Measurements from ENCODE around the gene PRKCZ. TPM values are rescaled to one million over a fixed set of nuclear protein-coding genes. Genes with fewer than 3 reads are reported as not detected.
A peak's percentile ranks its signal among the peaks of the same experiment; 100 is the strongest.

PRKCZ gene
- total RNA-seq, 1 donor from 2014 or later = 55.5 TPM

DNA sequence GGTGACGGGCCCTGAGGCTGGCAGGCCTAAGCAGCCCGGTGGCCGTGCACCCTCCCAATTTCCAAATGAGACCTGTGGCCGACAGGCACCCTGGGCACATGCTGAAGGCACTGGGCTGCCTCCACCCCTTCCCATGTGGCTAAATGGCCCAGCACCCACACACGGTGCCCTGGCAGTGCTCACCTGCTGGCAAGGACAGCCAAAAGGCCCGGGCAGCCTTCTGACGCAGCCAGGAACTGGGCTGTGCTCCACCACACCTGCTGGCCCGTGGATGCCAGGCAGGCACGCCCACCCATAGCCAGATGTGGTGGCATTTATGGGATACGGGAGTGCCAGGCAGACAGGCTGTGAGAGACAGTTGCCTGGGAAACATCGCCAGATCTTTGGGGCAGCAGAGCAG is 148.4 kb downstream of the PRKCZ start:
- Mint-ChIP-seq H3K36me3 (no peaks in the 10 kb centered on the region), H3K9me3 (no peaks in the 10 kb centered on the region), H3K27ac (no peak overlapping the region), H3K27me3 (ENCODE audit: low read depth) (no peaks in the 10 kb centered on the region), H3K4me1 (peaks cover 9% of the 10 kb centered on the region), H3K4me3 (no peak overlapping the region)
- TF ChIP-seq, protein P1, sequence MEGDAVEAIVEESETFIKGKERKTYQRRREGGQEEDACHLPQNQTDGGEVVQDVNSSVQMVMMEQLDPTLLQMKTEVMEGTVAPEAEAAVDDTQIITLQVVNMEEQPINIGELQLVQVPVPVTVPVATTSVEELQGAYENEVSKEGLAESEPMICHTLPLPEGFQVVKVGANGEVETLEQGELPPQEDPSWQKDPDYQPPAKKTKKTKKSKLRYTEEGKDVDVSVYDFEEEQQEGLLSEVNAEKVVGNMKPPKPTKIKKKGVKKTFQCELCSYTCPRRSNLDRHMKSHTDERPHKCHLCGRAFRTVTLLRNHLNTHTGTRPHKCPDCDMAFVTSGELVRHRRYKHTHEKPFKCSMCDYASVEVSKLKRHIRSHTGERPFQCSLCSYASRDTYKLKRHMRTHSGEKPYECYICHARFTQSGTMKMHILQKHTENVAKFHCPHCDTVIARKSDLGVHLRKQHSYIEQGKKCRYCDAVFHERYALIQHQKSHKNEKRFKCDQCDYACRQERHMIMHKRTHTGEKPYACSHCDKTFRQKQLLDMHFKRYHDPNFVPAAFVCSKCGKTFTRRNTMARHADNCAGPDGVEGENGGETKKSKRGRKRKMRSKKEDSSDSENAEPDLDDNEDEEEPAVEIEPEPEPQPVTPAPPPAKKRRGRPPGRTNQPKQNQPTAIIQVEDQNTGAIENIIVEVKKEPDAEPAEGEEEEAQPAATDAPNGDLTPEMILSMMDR (IDR thresholded peaks at IDR 0.05; ENCODE audit: unreplicated experiment) = no peak
- DNase-seq (ENCODE audit: low spot score in 2 of 2, unreplicated experiment in 2 of 2) = no peak

DNA sequence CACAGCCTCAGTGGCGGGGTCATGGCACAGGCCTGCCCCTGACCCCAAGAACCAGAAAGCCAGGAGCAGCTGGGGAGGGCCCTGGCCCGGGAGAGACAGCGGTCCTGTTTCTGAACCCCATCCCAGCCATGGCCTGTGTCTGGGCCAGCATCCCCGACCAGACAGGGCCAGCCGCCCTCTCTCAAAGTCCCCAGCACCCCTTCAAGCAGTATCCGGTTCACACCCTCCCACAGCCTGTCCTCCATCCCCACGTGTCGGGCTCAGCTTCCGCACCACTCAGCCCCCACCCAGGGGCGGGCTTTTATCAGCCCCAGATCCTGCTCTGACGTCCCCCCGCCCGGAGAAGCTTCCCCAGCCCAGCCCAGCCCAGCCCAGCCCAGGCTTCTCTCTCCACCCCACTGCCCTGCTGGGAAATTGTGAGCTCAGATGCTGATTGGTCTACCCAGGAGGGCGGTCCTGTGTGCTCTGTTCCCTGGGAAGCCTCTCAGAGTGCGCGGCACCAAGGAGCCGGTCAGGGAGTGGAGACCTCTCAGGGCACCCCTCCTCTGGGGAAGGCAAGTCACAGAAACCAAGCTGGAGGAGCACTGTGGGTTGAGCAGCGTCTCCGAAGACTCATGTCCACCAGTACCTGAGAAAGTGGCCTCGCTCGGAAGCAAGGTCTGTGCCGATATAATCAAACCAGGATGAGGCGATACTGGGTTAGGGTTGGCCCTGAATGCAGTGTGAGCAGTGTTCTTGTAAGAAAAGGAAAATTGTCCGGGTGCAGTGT is 149.0 kb downstream of the PRKCZ start:
- TF ChIP-seq, protein P1 (IDR thresholded peaks at IDR 0.05; ENCODE audit: unreplicated experiment) = no peak
- Mint-ChIP-seq H3K4me3 (peak overlapping the region; percentile 76), H3K4me1 (peaks cover 12% of the 10 kb centered on the region), H3K27me3 (ENCODE audit: low read depth) (no peaks in the 10 kb centered on the region), H3K36me3 (no peaks in the 10 kb centered on the region), H3K27ac (peak overlapping the region; percentile 87), H3K9me3 (no peaks in the 10 kb centered on the region)
- DNase-seq (ENCODE audit: low spot score in 2 of 2, unreplicated experiment in 2 of 2) = no peak

DNA sequence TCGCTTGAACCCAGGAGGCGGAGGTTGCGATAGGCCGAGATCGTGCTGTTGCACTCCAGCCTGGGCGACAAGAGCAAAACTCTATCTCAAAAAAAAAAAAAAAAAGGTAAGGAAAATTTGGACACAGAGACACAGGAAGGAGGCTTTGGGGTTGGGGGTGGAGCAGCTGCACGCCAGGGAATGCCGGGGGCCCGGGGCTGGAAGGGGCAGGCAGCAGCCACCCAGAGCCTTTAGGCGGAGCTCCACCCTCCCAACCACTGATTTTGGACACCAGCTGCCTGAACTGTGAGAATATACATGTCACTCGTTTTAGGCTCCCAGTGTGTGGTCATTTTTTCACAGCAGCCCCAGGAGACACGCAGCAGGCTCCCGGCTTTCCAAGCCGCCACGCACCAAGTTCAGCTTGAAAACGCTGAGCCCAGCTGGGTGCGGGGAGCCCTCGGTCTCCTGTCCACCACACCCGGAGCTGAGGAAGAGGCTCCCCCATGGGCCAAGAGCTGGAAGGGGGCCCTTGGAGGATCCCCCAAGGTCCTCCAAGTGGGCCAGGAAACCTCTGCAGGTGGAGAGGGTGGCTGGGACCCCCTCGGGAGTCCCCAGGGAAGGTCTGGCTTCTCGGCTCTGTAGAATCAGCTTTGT is 150.2 kb downstream of the PRKCZ start:
- Mint-ChIP-seq H3K9me3 (no peaks in the 10 kb centered on the region), H3K27me3 (ENCODE audit: low read depth) (no peaks in the 10 kb centered on the region), H3K27ac (no peak overlapping the region), H3K36me3 (no peaks in the 10 kb centered on the region), H3K4me3 (no peak overlapping the region), H3K4me1 (peaks cover 14% of the 10 kb centered on the region)
- DNase-seq (ENCODE audit: low spot score in 2 of 2, unreplicated experiment in 2 of 2) = no peak
- TF ChIP-seq, protein P1 (IDR thresholded peaks at IDR 0.05; ENCODE audit: unreplicated experiment) = no peak

DNA sequence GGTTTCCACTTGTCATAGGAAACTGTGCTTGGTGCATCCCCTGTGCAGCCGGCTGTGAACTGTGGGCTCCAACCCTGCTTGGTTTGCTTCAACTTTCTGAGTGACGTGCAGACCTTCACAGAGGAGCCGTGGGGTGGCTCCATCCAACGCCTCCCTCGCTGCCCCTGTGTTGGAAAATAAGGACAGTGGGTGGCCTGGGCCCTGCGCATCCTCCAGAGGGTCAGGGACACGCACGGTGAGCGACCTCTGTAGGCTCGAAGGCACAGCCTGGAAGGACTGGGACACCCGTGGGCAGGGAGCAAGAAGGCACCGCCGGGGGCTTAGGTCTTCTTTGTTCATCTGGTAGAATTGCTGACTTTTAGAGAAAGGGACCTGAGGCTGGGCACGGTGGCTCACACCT is 150.9 kb downstream of the PRKCZ start:
- TF ChIP-seq, protein P1 (IDR thresholded peaks at IDR 0.05; ENCODE audit: unreplicated experiment) = no peak
- no peak for DNase-seq (ENCODE audit: low spot score in 2 of 2, unreplicated experiment in 2 of 2)
- Mint-ChIP-seq H3K9me3 (no peaks in the 10 kb centered on the region), H3K4me3 (no peak overlapping the region), H3K36me3 (no peaks in the 10 kb centered on the region), H3K4me1 (peaks cover 14% of the 10 kb centered on the region), H3K27me3 (ENCODE audit: low read depth) (no peaks in the 10 kb centered on the region), H3K27ac (no peak overlapping the region)

DNA sequence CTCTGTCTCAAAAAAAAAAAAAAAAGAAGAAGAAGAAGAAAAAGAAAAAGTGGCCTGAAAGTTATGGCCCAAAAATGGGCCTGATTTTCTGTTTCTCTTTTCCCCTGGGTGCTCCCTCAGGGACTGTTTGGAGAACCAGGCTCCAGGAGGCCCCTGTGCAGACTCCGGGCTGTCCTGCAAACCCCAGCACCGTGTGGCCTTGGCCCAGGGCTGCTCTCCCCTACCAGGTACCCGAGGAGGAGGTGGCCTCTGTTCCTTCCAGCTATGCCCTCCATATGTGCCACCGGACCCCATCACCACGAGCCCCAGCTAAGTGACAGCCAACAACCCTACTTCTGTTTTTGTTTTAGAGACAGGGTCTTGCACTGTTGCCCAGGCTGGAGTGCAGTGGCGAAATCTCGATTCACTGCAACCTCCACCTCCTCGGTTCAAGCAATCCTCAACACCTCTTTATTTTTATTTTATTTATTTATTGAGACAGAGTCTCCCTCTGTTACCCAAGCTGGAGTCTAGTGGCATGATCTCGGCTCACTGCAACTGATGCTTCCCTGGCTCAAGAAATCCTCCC is 151.9 kb downstream of the PRKCZ start:
- Mint-ChIP-seq H3K36me3 (no peaks in the 10 kb centered on the region), H3K27me3 (ENCODE audit: low read depth) (no peaks in the 10 kb centered on the region), H3K4me1 (peaks cover 17% of the 10 kb centered on the region), H3K9me3 (no peaks in the 10 kb centered on the region), H3K4me3 (no peak overlapping the region), H3K27ac (no peak overlapping the region)
- no peak for DNase-seq (ENCODE audit: low spot score in 2 of 2, unreplicated experiment in 2 of 2)
- TF ChIP-seq, protein P1 (IDR thresholded peaks at IDR 0.05; ENCODE audit: unreplicated experiment) = no peak
